GM12878 (cell line): ENCODE results near the gene ANKRD33B. TPM values are rescaled to one million over a fixed set of nuclear protein-coding genes. Genes with fewer than 3 reads are reported as not detected.
A peak's percentile ranks its signal among the peaks of the same experiment; 100 is the strongest.

Experiments used
- ATAC-seq: fragments of 200-7000 bp; cut with Tn5 transposase; 3 replicates; pipeline ENCODE4 v1.9.1; 2020; ENCODE audit warnings: mild to moderate bottlenecking, moderate library complexity
- BruUV-seq: library from RNA; stranded (reverse); fragments of 400-500 nt; replicated peaks from 2 replicates; lab custom pipeline; 2021; lab: Mats Ljungman, UMichigan
- CTCF ChIA-PET: fragments of 300-600 bp; sonication (Branson Sonifier 250); formaldehyde crosslinking; extraction: SDS; loops from one replicate; lab custom pipeline; 2021; ENCODE audit warnings: inconsistent platforms; lab: Yijun Ruan, JAX
- POLR2A ChIA-PET: fragments of 350-600 bp; formaldehyde crosslinking; extraction: SDS; loops from one replicate; lab custom pipeline; 2021; ENCODE audit warnings: inconsistent platforms; lab: Charles Lee
- RAD21 ChIA-PET: fragments of 300-600 bp; sonication (Branson Sonifier 250); formaldehyde crosslinking; loops from one replicate; lab custom pipeline; 2023; ENCODE audit warnings: antibody characterized with exemption; ENCODE audit not compliant: unreplicated experiment; lab: Charles Lee
- SMC1A ChIA-PET: fragments of 300-600 bp; sonication (Branson Sonifier 250); formaldehyde crosslinking; loops from one replicate; lab custom pipeline; 2023; ENCODE audit not compliant: unreplicated experiment, uncharacterized antibody; lab: Charles Lee
- DNase-seq: peaks from one replicate; pipeline ENCODE4 v3.0.0-alpha.2; 2011; ENCODE audit warnings: low read depth, low spot score
- FAIRE-seq: peaks from 3 replicates; lab custom pipeline; 2011; peaks lifted over from hg19 to GRCh38; lab: Jason Lieb, UNC
- H2AFZ ChIP-seq: 2 replicates; pipeline ENCODE4 v1.6.0; 2011; ENCODE audit warnings: low read depth, low read length, control low read depth; ENCODE audit not compliant: control insufficient read depth
- H3K27ac ChIP-seq: 2 replicates; pipeline ENCODE4 v1.5.1; 2011; ENCODE audit warnings: control low read depth; ENCODE audit not compliant: control insufficient read depth, insufficient read depth
- H3K27me3 ChIP-seq, 2 experiments: replicated peaks in 1 of 2; 2 replicates each; pipeline versions ENCODE4 v1.6.0 to v1.6.1; 2011; ENCODE audit warnings: low read length in 1 of 2; ENCODE audit not compliant: control insufficient read depth in 2 of 2, insufficient read depth in 2 of 2
- H3K36me3 ChIP-seq, 2 experiments: 2 replicates each; pipeline ENCODE4 v1.5.1; 2011; ENCODE audit warnings: low read length in 1 of 2; ENCODE audit not compliant: control insufficient read depth in 2 of 2, insufficient read depth in 2 of 2
- H3K4me1 ChIP-seq: 2 replicates; pipeline ENCODE4 v1.6.1; 2011; ENCODE audit warnings: mild to moderate bottlenecking, low read length, moderate library complexity, mixed read lengths; ENCODE audit not compliant: control insufficient read depth, insufficient read depth
- H3K4me2 ChIP-seq: 2 replicates; pipeline ENCODE4 v1.6.0; 2011; ENCODE audit warnings: control low read depth; ENCODE audit not compliant: control insufficient read depth, insufficient read depth
- H3K4me3 ChIP-seq: fragments of 200-600 bp; sonication (generic); 2 replicates; pipeline ENCODE4 v1.5.1; 2016
- H3K79me2 ChIP-seq: 2 replicates; pipeline ENCODE4 v1.6.0; 2011; ENCODE audit warnings: low read length; ENCODE audit not compliant: control insufficient read depth, insufficient read depth
- H3K9ac ChIP-seq: 2 replicates; pipeline ENCODE4 v1.8.0; 2011; ENCODE audit warnings: low read length, control low read depth, mixed read lengths; ENCODE audit not compliant: control insufficient read depth, insufficient read depth
- H3K9me3 ChIP-seq: replicated peaks from 3 replicates; pipeline ENCODE4 v1.5.1; 2011; ENCODE audit warnings: mild to moderate bottlenecking, low read length; ENCODE audit not compliant: control insufficient read depth, insufficient read depth
- H4K20me1 ChIP-seq: 2 replicates; pipeline ENCODE4 v1.6.0; 2011; ENCODE audit not compliant: control insufficient read depth, insufficient read depth
- CTCF ChIP-seq, 3 experiments: IDR thresholded peaks in 2 of 3; conservative IDR thresholded peaks in 1 of 3; 2 replicates each; pipeline ENCODE4 v1.5.1; 2011; ENCODE audit warnings: low read depth in 3 of 3, low read length in 3 of 3, mild to moderate bottlenecking in 3 of 3, control low read depth in 2 of 3, moderate library complexity in 2 of 3, inconsistent platforms in 1 of 3, mixed read lengths in 1 of 3; ENCODE audit not compliant: control insufficient read depth in 2 of 3, insufficient read depth in 1 of 3; ENCODE audit errors: extremely low read depth in 1 of 3
- RAD21 ChIP-seq: IDR thresholded peaks from 2 replicates; pipeline ENCODE4 v1.6.1; 2011; ENCODE audit warnings: mild to moderate bottlenecking, low read depth, low read length, moderate library complexity; ENCODE audit not compliant: insufficient read depth
- ZNF622 ChIP-seq: fragments of 450-650 bp; IDR thresholded peaks from 2 replicates; pipeline ENCODE4 v1.6.1; 2017; ENCODE audit warnings: mild to moderate bottlenecking, inconsistent platforms
- WGBS: methylation state at CpG from one replicate; pipeline ENCODE4 v1.1.6; 2016; ENCODE audit warnings: low lambda C conversion rate; ENCODE audit not compliant: insufficient replicate concordance, insufficient coverage; ENCODE audit errors: missing lambda C conversion rate; 5-methylcytosine and 5-hydroxymethylcytosine counted together
- in situ Hi-C: fragments of 300-500 bp; cut with MboI; formaldehyde crosslinking; loops from 9 replicates; pipeline ENCODE4 v1.14.3; 2018; ENCODE audit warnings: mixed read lengths
- intact Hi-C: fragments of 100-400 bp; cut with micrococcal nuclease; formaldehyde crosslinking; loops from one replicate; pipeline ENCODE4 v1.14.2; 2022; ENCODE audit not compliant: unreplicated experiment
- polyA plus RNA-seq, 11 experiments: library from polyadenylated mRNA; depleted of rRNA in 4 of 11; unstranded in 6 of 11; stranded (reverse) in 5 of 11; fragments of >200 nt; fragmentation: Nextera tagmentation in 4 of 11; fragmentation: Illumina TruSeq in 1 of 11; extraction: Ambion mirVana in 4 of 11; extraction: Trizol in 1 of 11; gene quantifications; 1 replicate in 1 of 11; 2 replicates in 10 of 11; pipeline versions ENCODE4 v1.2.1 to v1.2.3, GENCODE V29; 2011 to 2016; ENCODE audit warnings: inconsistent platforms in 2 of 11, missing spikeins in 2 of 11, low read depth in 1 of 11
- total RNA-seq, 4 experiments: library from RNA; depleted of rRNA in 3 of 4; stranded (reverse); fragments of >200 nt in 3 of 4; fragmentation: Illumina TruSeq in 1 of 4; extraction: Trizol in 1 of 4; gene quantifications; 2 replicates each; pipeline versions ENCODE4 v1.2.1 to v1.2.3, GENCODE V29; 2013 to 2021

The ANKRD33B gene
- total and polyA plus RNA-seq, 10 of the 15 experiments (the other 5 are each of a cell fraction or from before 2014, with no cell fraction given): 4.9 to 61.6 (median 15.6) TPM

GRCh38 chr5:10701567-10702039 is 137.7 kb downstream of the ANKRD33B start:
- ChIA-PET POLR2A (interaction anchor here (1.2 kb wide), 1 partner anchor 69 kb away, joined by 3 read pairs; no protein-coding TSS in a partner anchor), CTCF (interaction anchor here (0.8 to 4.6 kb wide), 24 partner anchors 8 to 159 kb away, joined by 3 to 26 read pairs (median 4); no protein-coding TSS in a partner anchor)
- no peak for DNase-seq

More at GRCh38 chr5:10701567-10702039, 137.7 kb downstream of the ANKRD33B start:
- Histone ChIP-seq H3K9ac (no peak overlapping the region), H3K9me3 (no peaks in the 10 kb centered on the region), H4K20me1 (no peaks in the 10 kb centered on the region), H3K4me2 (no peak overlapping the region), H2AFZ (no peak overlapping the region), H3K79me2 (peaks cover 11% of the 10 kb centered on the region), H3K36me3 (peaks cover 7 to 9% of the 10 kb centered on the region in 2 experiments; a peak in 3 of 4 replicates), H3K4me3 (no peak overlapping the region), H3K27ac (no peak overlapping the region), H3K27me3 (no peaks in the 10 kb centered on the region), H3K4me1 (peaks cover 44% of the 10 kb centered on the region)
- in situ Hi-C loops: no loop called here
- TF ChIP-seq ZNF622 (no peak), CTCF (IDR thresholded peaks at IDR 0.05 in 2 of 3, conservative IDR thresholded peaks at IDR 0.05 in 1 of 3; ENCODE audit: control insufficient read depth in 2 of 3, extremely low read depth in 1 of 3, insufficient read depth in 1 of 3, low read depth in 3 of 3, low read length in 3 of 3) (peak; percentile 39 to 66 (median 53); a peak in 5 of 6 replicates), RAD21 (peak; percentile 47; the same call in 1 of the 2 replicates)
- ChIA-PET SMC1A (interaction anchor here (0.7 to 2.4 kb wide), 11 partner anchors 9 to 282 kb away, joined by 3 to 10 read pairs (median 3); no protein-coding TSS in a partner anchor), RAD21 (interaction anchor here (0.9 to 2.0 kb wide), 10 partner anchors 17 to 337 kb away, joined by 3 to 12 read pairs (median 4); partner anchors contain the start of gene DAP)
- FAIRE-seq (no peak), ATAC-seq (no peak)
- intact Hi-C loops: loop anchor here (5.0 kb wide), 1 partner anchor 336 kb away; no protein-coding TSS in a partner anchor
- BruUV-seq: no TSS peak
- 34% methylated on average over 6 of the region's 6 CpGs for WGBS
